SK-N-SH (cell line): ENCODE results near the gene KLHL14. TPM values are rescaled to one million over a fixed set of nuclear protein-coding genes. Genes with fewer than 3 reads are reported as not detected.

Experiments used
- CTCF ChIA-PET: fragments of 300-600, 350-600 bp; formaldehyde crosslinking; extraction: SDS; loops from one replicate; lab custom pipeline; 2021; lab: Yijun Ruan, JAX
- POLR2A ChIA-PET: fragments of 350-600 bp; sonication (Branson Sonifier 250); formaldehyde crosslinking; extraction: SDS; loops from one replicate; lab custom pipeline; 2020; ENCODE audit warnings: antibody characterized with exemption, inconsistent platforms; lab: Yijun Ruan, JAX
- DNase-seq: peaks from one replicate; pipeline ENCODE4 v3.0.0; 2012
- H2AFZ ChIP-seq: fragments of 200-600 bp; sonication (generic); 2 replicates; pipeline ENCODE4 v1.8.1; 2016; ENCODE audit warnings: antibody characterized with exemption, mild to moderate bottlenecking, low read depth
- H3F3A ChIP-seq: fragments of 200-600 bp; sonication (generic); replicated peaks from 2 replicates; pipeline ENCODE3; 2016; ENCODE audit warnings: antibody characterized with exemption, mild to moderate bottlenecking; ENCODE audit not compliant: insufficient read depth
- H3K27ac ChIP-seq, 2 experiments: fragments of 200-500 bp in 1 of 2; fragments of 200-600 bp in 1 of 2; sonication (Bioruptor generic) in 1 of 2; sonication (generic), shearing (Covaris generic) in 1 of 2; 2 replicates each; pipeline versions ENCODE4 v1.5.1 to v1.6.1; 2014 to 2016; ENCODE audit warnings: low read depth in 2 of 2, inconsistent platforms in 1 of 2, low read length in 1 of 2, mild to moderate bottlenecking in 1 of 2, mixed read lengths in 1 of 2
- H3K27me3 ChIP-seq: fragments of 200-600 bp; sonication (generic), shearing (Covaris generic); 2 replicates; pipeline ENCODE4 v1.6.1; 2016; ENCODE audit warnings: mixed run types; ENCODE audit not compliant: insufficient read depth
- H3K36me3 ChIP-seq, 2 experiments: fragments of 200-500 bp in 1 of 2; fragments of 200-600 bp in 1 of 2; sonication (Bioruptor generic) in 1 of 2; sonication (generic) in 1 of 2; replicated peaks in 1 of 2; 2 replicates each; pipeline versions ENCODE3 to v1.5.1; 2014 to 2016; ENCODE audit warnings: low read length in 1 of 2, mild to moderate bottlenecking in 1 of 2; ENCODE audit not compliant: insufficient read depth in 2 of 2, control insufficient read depth in 1 of 2
- H3K4me1 ChIP-seq, 2 experiments: fragments of 200-500 bp in 1 of 2; fragments of 200-600 bp in 1 of 2; sonication (Bioruptor generic) in 1 of 2; sonication (generic), shearing (Covaris generic) in 1 of 2; 2 replicates each; pipeline versions ENCODE4 v1.5.1 to v1.6.1; 2014 to 2016; ENCODE audit warnings: low read depth in 1 of 2, low read length in 1 of 2, mixed run types in 1 of 2; ENCODE audit not compliant: insufficient read depth in 2 of 2, control insufficient read depth in 1 of 2
- H3K4me2 ChIP-seq: fragments of 200-600 bp; sonication (generic), shearing (Covaris generic); 2 replicates; pipeline ENCODE4 v1.6.1; 2017; ENCODE audit warnings: mixed run types
- H3K4me3 ChIP-seq, 2 experiments: fragments of 200-500 bp in 1 of 2; fragments of 200-600 bp in 1 of 2; sonication (Bioruptor generic) in 1 of 2; sonication (generic), shearing (Covaris generic) in 1 of 2; 2 replicates each; pipeline versions ENCODE4 v1.5.1 to v1.8.1; 2014 to 2016; ENCODE audit warnings: low read depth in 2 of 2, inconsistent platforms in 1 of 2, low read length in 1 of 2, mild to moderate bottlenecking in 1 of 2, mixed read lengths in 1 of 2, moderate library complexity in 1 of 2
- H3K79me2 ChIP-seq: fragments of 200-600 bp; sonication (generic); 2 replicates; pipeline ENCODE4 v1.8.1; 2017; ENCODE audit warnings: mild to moderate bottlenecking; ENCODE audit not compliant: insufficient read depth
- H3K9ac ChIP-seq: fragments of 200-600 bp; sonication (generic); 2 replicates; pipeline ENCODE4 v1.6.1; 2017; ENCODE audit warnings: mixed run types
- H3K9me2 ChIP-seq: fragments of 200-600 bp; sonication (generic); 2 replicates; pipeline ENCODE4 v1.6.1; 2017; ENCODE audit warnings: mixed run types
- H3K9me3 ChIP-seq: fragments of 200-600 bp; sonication (generic); 2 replicates; pipeline ENCODE4 v1.6.1; 2017; ENCODE audit warnings: mixed run types, mild to moderate bottlenecking, moderate library complexity
- H4K20me1 ChIP-seq: fragments of 200-600 bp; sonication (generic); 2 replicates; pipeline ENCODE4 v1.6.1; 2017; ENCODE audit warnings: mild to moderate bottlenecking, mixed run types; ENCODE audit not compliant: insufficient read depth
- CHD2 ChIP-seq: fragments of 150-350 bp; IDR thresholded peaks from 2 replicates; pipeline ENCODE4 v1.6.1; 2018; ENCODE audit warnings: low read length; ENCODE audit not compliant: partially characterized antibody
- ELF1 ChIP-seq: IDR thresholded peaks from 2 replicates; pipeline ENCODE4 v1.4.0; 2012
- EP300 ChIP-seq, 2 experiments: IDR thresholded peaks; 2 replicates each; pipeline versions ENCODE4 v1.4.0 to v1.6.1; 2012; ENCODE audit warnings: borderline replicate concordance in 1 of 2, low read depth in 1 of 2, low read length in 1 of 2
- EZH2phosphoT487 ChIP-seq: fragments of 200-600 bp; sonication (generic); IDR thresholded peaks from 2 replicates; pipeline ENCODE4 v1.6.1; 2017; ENCODE audit warnings: low read depth, mixed run types, mild to moderate bottlenecking, antibody characterized with exemption, moderate library complexity, borderline replicate concordance
- FOXJ3 ChIP-seq: sonication (generic); formaldehyde crosslinking; IDR thresholded peaks from 2 replicates; pipeline ENCODE4 v1.5.1; 2020; ENCODE audit warnings: mild to moderate bottlenecking, missing genetic modification reagents
- GABPA ChIP-seq: IDR thresholded peaks from 2 replicates; pipeline ENCODE4 v1.4.0; 2012; ENCODE audit warnings: low read depth, mild to moderate bottlenecking
- JUND ChIP-seq: IDR thresholded peaks from 2 replicates; pipeline ENCODE4 v1.4.0; 2012
- MAX ChIP-seq: IDR thresholded peaks from 2 replicates; pipeline ENCODE4 v1.4.0; 2012; ENCODE audit warnings: low read depth
- MEF2A ChIP-seq: IDR thresholded peaks from 2 replicates; pipeline ENCODE4 v1.4.0; 2012; ENCODE audit warnings: low read depth, borderline replicate concordance
- NRF1 ChIP-seq: IDR thresholded peaks from 2 replicates; pipeline ENCODE4 v1.6.1; 2012; ENCODE audit warnings: low read depth, mild to moderate bottlenecking, low read length
- RAD21 ChIP-seq: IDR thresholded peaks from 2 replicates; pipeline ENCODE4 v1.6.1; 2012; ENCODE audit warnings: mild to moderate bottlenecking, low read length
- RCOR1 ChIP-seq: fragments of 150-350 bp; IDR thresholded peaks from 2 replicates; pipeline ENCODE4 v1.6.1; 2017; ENCODE audit warnings: antibody characterized with exemption, low read length
- REST ChIP-seq: IDR thresholded peaks from 2 replicates; pipeline ENCODE4 v1.6.1; 2012; ENCODE audit warnings: mild to moderate bottlenecking, low read depth, low read length, moderate library complexity
- RFX5 ChIP-seq: IDR thresholded peaks from 2 replicates; pipeline ENCODE4 v1.6.1; 2012; ENCODE audit warnings: mild to moderate bottlenecking, improper control_type of control experiment, low read length
- SIN3A ChIP-seq: IDR thresholded peaks from 2 replicates; pipeline ENCODE4 v1.6.1; 2012; ENCODE audit warnings: low read depth, mild to moderate bottlenecking, low read length, moderate library complexity, borderline replicate concordance
- SMC3 ChIP-seq: IDR thresholded peaks from 2 replicates; pipeline ENCODE4 v1.6.1; 2012; ENCODE audit warnings: low read depth, low read length, improper control_type of control experiment
- TAF1 ChIP-seq: IDR thresholded peaks from 2 replicates; pipeline ENCODE4 v1.6.1; 2012; ENCODE audit warnings: low read depth, mild to moderate bottlenecking, low read length, moderate library complexity, borderline replicate concordance
- USF2 ChIP-seq: fragments of 150-350 bp; IDR thresholded peaks from 2 replicates; pipeline ENCODE4 v1.6.1; 2017; ENCODE audit warnings: antibody characterized with exemption, low read length, low read depth, borderline replicate concordance
- WGBS: methylation state at CpG from one replicate; pipeline ENCODE4 v1.1.6; 2017; ENCODE audit warnings: low lambda C conversion rate; 5-methylcytosine and 5-hydroxymethylcytosine counted together
- polyA plus RNA-seq, 3 experiments: library from polyadenylated mRNA; depleted of rRNA; stranded (reverse); fragments of >200 nt; gene quantifications; 2 replicates each; pipeline ENCODE4 v1.2.3, GENCODE V29; 2012

KLHL14 gene
- polyA plus RNA-seq, 1 of the 3 experiments (the other 2 are of a cell fraction): not detected

GRCh38 chr18:32684940-32685339 lies 87.9 kb downstream of the KLHL14 start:
- Histone ChIP-seq H3K36me3 (no peaks in the 10 kb centered on the region), H3K27ac (no peak overlapping the region), H3F3A (no peaks in the 10 kb centered on the region), H3K9ac (no peak overlapping the region), H3K4me2 (no peak overlapping the region), H3K4me3 (no peak overlapping the region), H4K20me1 (no peaks in the 10 kb centered on the region), H3K79me2 (no peaks in the 10 kb centered on the region), H3K27me3 (no peaks in the 10 kb centered on the region; the same call in 1 of the 2 replicates), H3K9me3 (no peaks in the 10 kb centered on the region), H3K9me2 (no peaks in the 10 kb centered on the region), H3K4me1 (no peaks in the 10 kb centered on the region), H2AFZ (no peak overlapping the region)
- POLR2A ChIA-PET: no interaction called here
- no peak for DNase-seq
- CTCF ChIA-PET: interaction anchor here (1.2 to 1.6 kb wide), 4 partner anchors 10 to 527 kb away, joined by 3 to 4 read pairs (median 3); no protein-coding TSS in a partner anchor
- TF ChIP-seq EZH2phosphoT487: no peak
- no peak for TF ChIP-seq RFX5
- TF ChIP-seq REST: no peak
- TF ChIP-seq ELF1: no peak
- TF ChIP-seq TAF1: no peak
- no peak for TF ChIP-seq JUND
- no peak for TF ChIP-seq MEF2A
- TF ChIP-seq RCOR1: no peak
- TF ChIP-seq RAD21: no peak
- TF ChIP-seq MAX: no peak
- no peak for TF ChIP-seq NRF1
- no peak for TF ChIP-seq SIN3A
- no peak for TF ChIP-seq EP300 (IDR thresholded peaks at IDR 0.05; ENCODE audit: borderline replicate concordance in 1 of 2, low read depth in 1 of 2, low read length in 1 of 2)
- TF ChIP-seq FOXJ3 (CRISPR knock-in tag): no peak
- no peak for TF ChIP-seq CHD2
- TF ChIP-seq USF2: no peak
- TF ChIP-seq SMC3: no peak
- TF ChIP-seq GABPA: no peak
- WGBS: 30% methylated on average over 8 of the region's 8 CpGs
